Nephron progenitor cell (in vitro differentiated cells): Measurements from ENCODE around the gene TCEANC2.
"Not testable (repeated sequence)": the region's sequence is repeated elsewhere in the genome, so short reads cannot be mapped to it uniquely, and the experiment has no call there.

Source experiments
- DNase-seq: peaks from one replicate; pipeline ENCODE4 v3.0.0; 2021
- H3K27ac Mint-ChIP-seq: 2 replicates; pipeline ENCODE4 v1.8.0; 2021; ENCODE audit warnings: mild to moderate bottlenecking, moderate library complexity, mixed read lengths
- H3K27me3 Mint-ChIP-seq: 2 replicates; pipeline ENCODE4 v1.8.0; 2021; ENCODE audit warnings: mild to moderate bottlenecking, low read depth, mixed read lengths; ENCODE audit not compliant: poor library complexity
- H3K36me3 Mint-ChIP-seq: 2 replicates; pipeline ENCODE4 v1.8.0; 2021; ENCODE audit warnings: low read depth, mixed read lengths
- H3K4me1 Mint-ChIP-seq: 2 replicates; pipeline ENCODE4 v1.8.0; 2021; ENCODE audit warnings: mixed read lengths
- H3K4me3 Mint-ChIP-seq: 2 replicates; pipeline ENCODE4 v1.8.0; 2021; ENCODE audit warnings: mild to moderate bottlenecking, moderate library complexity, mixed read lengths
- H3K9me3 Mint-ChIP-seq: 2 replicates; pipeline ENCODE4 v1.8.0; 2021; ENCODE audit warnings: mild to moderate bottlenecking, moderate library complexity, mixed read lengths
- CTCF ChIP-seq: fragments of 200-600 bp; sonication (generic); IDR thresholded peaks from 2 replicates; pipeline ENCODE4 v1.5.0; 2021; ENCODE audit warnings: antibody characterized with exemption

Gene TCEANC2

DNA sequence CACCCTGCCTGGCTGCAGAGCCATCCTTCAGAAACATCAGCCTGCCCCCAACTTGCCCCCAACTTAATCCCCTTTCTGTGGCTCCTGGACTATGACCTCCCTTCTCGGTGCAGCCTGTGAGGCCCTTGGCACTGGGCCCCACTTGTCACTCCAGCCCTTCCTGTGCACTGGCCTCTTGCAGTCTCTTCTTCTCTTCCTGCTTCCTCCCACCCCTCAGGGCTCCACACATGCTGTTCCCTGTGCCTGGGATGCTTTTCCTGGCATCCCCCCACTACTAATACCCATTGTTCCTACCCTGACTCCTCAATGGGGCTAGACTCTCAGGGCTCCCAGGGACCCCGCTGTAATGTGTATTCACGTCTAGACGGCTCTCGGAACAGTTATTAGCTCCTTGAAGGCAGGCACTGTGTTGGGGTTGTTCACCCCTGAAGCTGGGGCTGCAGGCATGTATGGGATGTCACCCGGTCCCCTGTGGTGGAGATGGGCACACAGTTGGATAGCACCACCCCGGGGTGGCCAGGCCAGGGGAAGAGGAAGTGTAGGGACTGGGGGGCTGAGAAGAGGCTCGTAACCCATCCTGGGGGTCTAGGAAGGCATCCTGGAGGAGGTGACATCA lies 39.9 kb upstream of the TCEANC2 start:
- no peak for TF ChIP-seq CTCF
- Mint-ChIP-seq H3K4me3 (no peak overlapping the region), H3K9me3 (no peaks in the 10 kb centered on the region), H3K27me3 (peaks cover 26% of the 10 kb centered on the region), H3K27ac (no peak overlapping the region), H3K36me3 (no peaks in the 10 kb centered on the region), H3K4me1 (peaks cover 11% of the 10 kb centered on the region)
- DNase-seq, result no peak

GRCh38 chr1:54014009-54014629 lies 39.3 kb upstream of the TCEANC2 start:
- TF ChIP-seq CTCF, result no peak
- H3K27ac Mint-ChIP-seq, result no peak overlapping the region
- H3K4me1 Mint-ChIP-seq, result peaks cover 14% of the 10 kb centered on the region
- no peaks in the 10 kb centered on the region for H3K9me3 Mint-ChIP-seq
- H3K36me3 Mint-ChIP-seq, result no peaks in the 10 kb centered on the region
- DNase-seq, result no peak
- no peak overlapping the region for H3K4me3 Mint-ChIP-seq
- peaks cover 26% of the 10 kb centered on the region for H3K27me3 Mint-ChIP-seq

GRCh38 chr1:54016343-54017282 lies 36.8 kb upstream of the TCEANC2 start:
- no peak overlapping the region for H3K4me3 Mint-ChIP-seq
- DNase-seq, result no peak
- no peak for TF ChIP-seq CTCF
- peaks cover 15% of the 10 kb centered on the region for H3K4me1 Mint-ChIP-seq
- H3K27ac Mint-ChIP-seq, result no peak overlapping the region
- H3K9me3 Mint-ChIP-seq, result no peaks in the 10 kb centered on the region
- H3K27me3 Mint-ChIP-seq, result peaks cover 19% of the 10 kb centered on the region
- no peaks in the 10 kb centered on the region for H3K36me3 Mint-ChIP-seq

- DNase-seq, result no peak
- H3K27ac Mint-ChIP-seq, result peak within 1 kb of the TSS; percentile 76
- no peak for TF ChIP-seq CTCF
Measured at GRCh38 chr1:54017979-54018378, 35.4 kb upstream of the TCEANC2 start, which contains the start of gene LDLRAD1. LDLRAD1 (minus strand) TSS chr1:54018186; CDS start chr1:54018112, 74 bp downstream.

DNA sequence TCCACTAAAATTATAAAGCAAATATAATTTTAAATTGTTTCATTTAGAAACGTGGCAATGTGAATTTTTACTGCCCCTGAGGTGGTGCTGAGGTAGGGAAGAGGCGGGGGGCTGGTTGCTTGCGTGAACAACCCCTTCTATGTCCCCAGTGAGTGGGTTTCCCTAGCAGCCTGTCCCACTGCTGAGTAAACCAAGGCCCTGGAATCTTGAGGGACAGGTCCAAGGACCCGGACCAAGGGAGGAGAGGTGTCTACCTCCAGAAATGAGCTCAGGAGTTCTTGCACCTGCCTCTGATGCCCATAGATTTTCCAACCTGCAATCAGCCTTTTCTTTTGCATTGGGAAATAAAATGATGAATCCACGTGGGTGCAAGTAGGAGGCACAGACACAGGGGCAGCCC lies 34.8 kb upstream of the TCEANC2 start:
- Mint-ChIP-seq H3K4me3 (no peak overlapping the region), H3K27ac (peak overlapping the region; percentile 76), H3K36me3 (no peaks in the 10 kb centered on the region), H3K9me3 (no peaks in the 10 kb centered on the region), H3K4me1 (peaks cover 7% of the 10 kb centered on the region), H3K27me3 (peaks cover 9% of the 10 kb centered on the region)
- TF ChIP-seq CTCF, result no peak
- no peak for DNase-seq

More at GRCh38 chr1:54017979-54018378, 35.4 kb upstream of the TCEANC2 start, which contains the start of gene LDLRAD1:
- H3K4me1 Mint-ChIP-seq, result peaks cover 13% of the 10 kb centered on the region
- H3K4me3 Mint-ChIP-seq, result no peak within 1 kb of the TSS
- no peaks in the 10 kb centered on the region for H3K36me3 Mint-ChIP-seq
- H3K9me3 Mint-ChIP-seq, result no peaks in the 10 kb centered on the region
- peaks cover 9% of the 10 kb centered on the region for H3K27me3 Mint-ChIP-seq

DNA sequence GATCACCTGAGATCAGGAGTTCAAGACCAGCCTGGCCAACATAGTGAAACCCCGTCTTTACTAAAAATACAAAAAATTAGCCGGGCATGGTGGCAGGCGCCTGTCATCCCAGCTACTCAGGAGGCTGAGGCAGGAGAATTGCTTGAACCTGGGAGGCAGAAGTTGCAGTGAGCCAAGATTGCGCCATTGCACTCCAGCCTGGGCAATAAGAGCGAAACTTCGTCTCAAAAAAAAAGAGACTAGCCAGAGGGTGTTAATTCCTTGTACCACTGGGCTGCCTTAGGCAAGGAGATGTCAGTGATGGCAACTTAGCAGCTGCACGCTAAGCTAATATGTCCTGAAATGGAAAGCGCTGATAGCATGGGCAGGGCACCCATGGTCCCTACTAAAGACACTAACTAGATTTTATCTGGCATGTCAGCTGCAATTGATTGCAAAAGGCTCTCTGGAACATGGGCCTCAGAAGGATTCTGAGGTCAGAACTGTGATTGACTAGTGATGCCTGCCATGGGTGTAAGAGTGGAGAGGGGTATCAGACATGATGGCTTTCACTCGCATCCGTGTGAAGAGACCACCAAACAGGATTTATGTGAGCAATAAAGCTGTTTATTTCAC lies 33.7 kb upstream of the TCEANC2 start:
- not testable (repeated sequence) for H3K36me3 Mint-ChIP-seq, DNase-seq, H3K27ac Mint-ChIP-seq, H3K4me1 Mint-ChIP-seq, H3K9me3 Mint-ChIP-seq, H3K27me3 Mint-ChIP-seq, H3K4me3 Mint-ChIP-seq
